ENCODE measurements around the gene PPM1L.

DNA sequence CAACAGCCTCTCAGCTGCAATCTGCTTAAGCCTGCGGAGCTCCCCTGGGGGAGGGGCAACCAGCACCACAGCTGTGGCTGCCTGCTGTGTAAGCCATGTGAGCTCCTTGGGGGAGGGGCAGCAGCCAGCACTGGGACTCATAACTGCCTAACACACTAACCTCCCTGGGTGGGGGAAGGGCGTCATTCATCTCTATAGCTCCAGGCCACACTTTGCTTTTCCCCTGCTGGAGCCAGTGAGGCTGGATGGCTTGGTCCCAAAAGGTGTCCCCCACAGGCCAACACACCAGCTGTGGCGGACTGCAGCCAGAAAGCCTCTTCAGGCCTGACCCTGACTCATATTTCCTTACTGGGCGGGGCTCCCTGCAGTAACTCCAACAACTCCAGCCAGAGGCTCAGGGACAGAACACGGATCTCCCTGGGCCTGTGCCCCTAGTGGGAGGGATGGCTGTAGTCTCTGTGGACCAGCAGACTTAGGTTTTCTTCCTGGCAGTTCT is 129.8 kb downstream of the PPM1L start:
- peak in 1 of 2 donors; percentile 15 for TF ChIP-seq CTCF (conservative IDR thresholded peaks at IDR 0.05 in 1 of 2, IDR thresholded peaks at IDR 0.05 in 1 of 2; ENCODE audit: low read depth in 1 of 2, low read length in 2 of 2)
- no peak for TF ChIP-seq EZH2 (IDR thresholded peaks at IDR 0.05; ENCODE audit: low read length, missing control alignments)
